ENCODE measurements around the gene AP2M1.

AP2M1 gene

DNA sequence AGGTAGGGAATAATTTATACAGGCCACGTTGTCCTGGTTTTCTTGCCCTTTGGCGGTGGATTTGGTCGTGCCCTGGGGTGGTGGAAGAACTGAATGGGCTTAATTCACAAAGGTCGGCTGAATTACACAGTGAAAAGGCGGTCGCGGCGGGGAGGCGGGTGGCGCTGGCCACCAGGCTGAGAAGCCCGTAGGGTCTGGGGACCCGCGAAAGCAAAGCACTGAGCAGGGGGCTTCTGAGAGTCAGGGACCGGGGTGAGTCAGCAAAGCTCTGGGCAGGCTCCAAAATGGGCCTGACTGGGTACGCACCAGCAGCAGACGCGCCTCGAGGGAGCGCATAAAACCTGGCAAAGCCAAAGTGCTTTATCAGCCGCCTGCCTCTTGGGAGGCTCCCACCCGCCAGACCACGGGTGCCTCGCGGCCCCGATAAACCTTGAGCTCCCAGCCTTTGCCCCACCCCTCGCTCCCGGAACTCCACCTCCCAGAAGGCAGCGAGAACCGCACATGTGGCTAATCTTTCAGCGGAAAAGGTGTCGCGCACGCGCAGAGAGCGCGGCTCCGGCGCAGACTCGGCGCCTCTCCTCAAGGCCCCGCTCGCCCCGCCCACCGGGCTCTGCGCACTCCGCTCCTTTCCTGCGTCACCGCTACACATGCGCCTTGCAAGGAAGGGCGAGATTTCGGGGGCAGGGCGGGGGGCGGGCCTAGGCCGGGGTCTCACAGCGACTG lies 11.0 kb downstream of the AP2M1 start:
- peaks cover 5% of the 10 kb centered on the region for H3K4me1 ChIP-seq
- H3K4me3 ChIP-seq (ENCODE audit: low read depth, low read length), result peak overlapping the region; percentile 98
- H3K27me3 ChIP-seq, result no peaks in the 10 kb centered on the region
- H3K9me3 ChIP-seq, result no peaks in the 10 kb centered on the region
- DNase-seq, result peak; percentile 100
- TF ChIP-seq CTCF (IDR thresholded peaks at IDR 0.05; ENCODE audit: low read depth, low read length), result no peak
- H3K36me3 ChIP-seq, result peaks cover 66% of the 10 kb centered on the region

DNA sequence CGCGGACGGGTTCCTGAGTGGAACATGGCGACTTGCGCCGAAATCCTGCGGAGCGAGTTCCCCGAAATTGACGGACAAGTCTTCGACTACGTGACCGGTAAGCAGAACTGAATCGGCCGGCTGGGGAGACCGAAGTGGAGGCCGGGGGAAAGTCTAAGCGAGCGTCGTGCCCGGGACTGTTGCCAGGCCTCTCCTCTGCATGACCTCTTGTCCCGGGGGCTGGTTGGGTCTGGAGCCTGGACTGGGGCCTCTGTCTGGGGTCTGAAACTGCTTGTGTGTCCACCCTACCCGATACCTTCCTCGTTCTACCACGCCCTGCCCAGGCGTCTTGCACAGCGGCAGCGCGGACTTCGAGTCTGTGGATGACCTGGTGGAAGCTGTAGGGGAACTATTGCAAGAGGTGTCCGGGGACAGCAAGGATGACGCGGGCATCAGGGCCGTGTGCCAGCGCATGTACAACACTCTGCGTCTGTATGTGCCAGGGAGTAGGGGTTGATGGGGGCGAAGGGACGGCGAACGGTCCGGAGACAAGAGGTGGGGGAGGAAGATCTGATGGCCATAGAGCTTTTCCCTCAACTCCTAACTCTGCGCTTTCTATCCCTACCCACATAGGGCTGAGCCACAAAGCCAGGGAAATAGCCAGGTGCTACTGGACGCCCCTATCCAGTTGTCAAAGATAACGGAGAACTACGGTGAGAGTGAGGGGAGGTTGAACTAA lies 11.7 kb downstream of the AP2M1 start, which contains the start of gene ABCF3:
Gene ABCF3, plus strand, starts transcription at position 16 of the 718 bp plus-strand sequence. Its CDS starts 9 bp downstream, at position 25.
- no peaks in the 10 kb centered on the region for H3K9me3 ChIP-seq
- no peaks in the 10 kb centered on the region for H3K27me3 ChIP-seq
- H3K36me3 ChIP-seq, result peaks cover 66% of the 10 kb centered on the region
- peak within 1 kb of the TSS; percentile 98 for H3K4me3 ChIP-seq (ENCODE audit: low read depth, low read length)
- H3K4me1 ChIP-seq, result peaks cover 5% of the 10 kb centered on the region
- no peak for TF ChIP-seq CTCF (IDR thresholded peaks at IDR 0.05; ENCODE audit: low read depth, low read length)
- no peak for DNase-seq

DNA sequence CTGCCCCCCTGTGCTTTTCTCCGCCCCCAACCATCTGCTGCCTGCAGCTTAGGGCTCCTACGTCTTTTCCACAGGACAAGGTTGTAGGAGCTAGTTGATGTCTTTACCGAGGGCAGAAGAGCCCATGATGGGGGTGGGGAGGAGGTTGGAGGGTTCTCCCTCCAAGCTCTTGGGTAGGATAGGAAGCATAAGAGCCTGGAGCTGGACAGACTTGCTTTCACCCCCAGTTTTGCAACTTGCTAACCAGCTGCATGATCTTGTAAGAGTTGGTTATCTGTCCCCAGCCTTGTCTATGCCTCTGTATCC lies 12.2 kb downstream of the AP2M1 start:
- no peak for DNase-seq
- H3K36me3 ChIP-seq, result peaks cover 63% of the 10 kb centered on the region
- no peak for TF ChIP-seq CTCF (IDR thresholded peaks at IDR 0.05; ENCODE audit: low read depth, low read length)

DNA sequence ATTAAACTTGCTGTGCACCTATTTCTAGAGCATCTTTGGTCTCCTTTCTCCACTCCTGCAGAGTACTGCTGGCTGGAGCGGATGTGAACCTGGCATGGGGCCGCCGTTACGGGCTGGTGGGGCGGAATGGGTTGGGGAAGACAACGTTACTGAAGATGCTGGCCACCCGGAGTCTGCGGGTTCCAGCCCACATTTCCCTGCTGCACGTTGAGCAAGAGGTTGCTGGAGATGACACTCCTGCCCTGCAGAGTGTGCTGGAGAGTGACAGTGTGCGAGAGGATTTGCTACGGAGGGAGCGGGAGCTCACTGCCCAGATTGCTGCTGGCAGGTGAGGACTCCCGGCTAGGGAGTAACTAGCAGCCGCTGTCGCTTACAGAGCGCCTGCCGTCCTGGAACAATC lies 13.4 kb downstream of the AP2M1 start:
- H3K4me3 ChIP-seq (ENCODE audit: low read depth, low read length), result no peak overlapping the region
- no peaks in the 10 kb centered on the region for H3K9me3 ChIP-seq
- no peak for TF ChIP-seq CTCF (IDR thresholded peaks at IDR 0.05; ENCODE audit: low read depth, low read length)
- DNase-seq, result no peak
- H3K27me3 ChIP-seq, result no peaks in the 10 kb centered on the region
- H3K36me3 ChIP-seq, result peaks cover 63% of the 10 kb centered on the region
- peaks cover 5% of the 10 kb centered on the region for H3K4me1 ChIP-seq

More for the DNA sequence above, 12.2 kb downstream of the AP2M1 start:
- H3K27me3 ChIP-seq, result no peaks in the 10 kb centered on the region
- peaks cover 5% of the 10 kb centered on the region for H3K4me1 ChIP-seq
- H3K4me3 ChIP-seq (ENCODE audit: low read depth, low read length), result peak overlapping the region; percentile 98
- no peaks in the 10 kb centered on the region for H3K9me3 ChIP-seq

DNA sequence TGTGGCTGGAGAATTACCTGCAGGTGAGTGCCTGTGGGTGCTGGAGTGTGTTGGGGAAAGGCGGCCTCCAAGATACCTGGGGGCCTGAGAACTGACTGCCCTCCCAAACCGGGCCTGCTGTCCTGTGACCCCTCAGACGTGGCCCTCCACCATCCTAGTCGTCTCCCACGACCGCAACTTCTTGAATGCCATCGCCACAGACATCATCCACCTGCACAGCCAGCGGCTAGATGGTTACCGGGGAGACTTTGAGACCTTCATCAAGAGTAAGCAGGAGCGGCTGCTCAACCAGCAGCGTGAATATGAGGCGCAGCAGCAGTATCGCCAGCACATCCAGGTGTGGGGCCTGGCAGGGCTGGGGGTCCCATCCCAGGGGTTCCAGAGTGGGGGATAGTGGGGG lies 14.8 kb downstream of the AP2M1 start:
- Histone ChIP-seq H3K4me1 (peaks cover 5% of the 10 kb centered on the region), H3K36me3 (peaks cover 63% of the 10 kb centered on the region), H3K9me3 (no peaks in the 10 kb centered on the region), H3K27me3 (no peaks in the 10 kb centered on the region), H3K4me3 (ENCODE audit: low read depth, low read length) (no peak overlapping the region)
- no peak for DNase-seq
- TF ChIP-seq CTCF (IDR thresholded peaks at IDR 0.05; ENCODE audit: low read depth, low read length), result no peak

GRCh38 chr3:184192889-184193288 lies 18.2 kb downstream of the AP2M1 start:
- H3K9me3 ChIP-seq, result no peaks in the 10 kb centered on the region
- H3K27me3 ChIP-seq, result no peaks in the 10 kb centered on the region
- TF ChIP-seq CTCF (IDR thresholded peaks at IDR 0.05; ENCODE audit: low read depth, low read length), result no peak
- no peak overlapping the region for H3K4me3 ChIP-seq (ENCODE audit: low read depth, low read length)
- H3K4me1 ChIP-seq, result no peaks in the 10 kb centered on the region
- H3K36me3 ChIP-seq, result peaks cover 62% of the 10 kb centered on the region
- DNase-seq, result no peak
